WERI-Rb-1 (cell line): ENCODE measurements around the gene LSM14B.

ENCODE experiments used
- DNase-seq: peaks from one replicate; pipeline ENCODE4 v3.0.0-alpha.2; 2020
- H3K27ac ChIP-seq: fragments of 250-450 bp; sonication (Bioruptor Pico); 2 replicates; pipeline ENCODE4 v1.5.1; 2020; ENCODE audit warnings: mild to moderate bottlenecking, moderate library complexity
- H3K27me3 ChIP-seq: fragments of 250-450 bp; sonication (Bioruptor Pico); 2 replicates; pipeline ENCODE4 v1.5.1; 2021; ENCODE audit warnings: mild to moderate bottlenecking, low read depth, moderate library complexity; ENCODE audit not compliant: insufficient read depth, severe bottlenecking
- H3K36me3 ChIP-seq: fragments of 250-450 bp; sonication (Bioruptor Pico); 2 replicates; pipeline ENCODE4 v1.5.1; 2020; ENCODE audit warnings: mild to moderate bottlenecking, moderate library complexity
- H3K4me3 ChIP-seq: 2 replicates; pipeline ENCODE4 v1.5.1; 2011; ENCODE audit warnings: low read depth, mild to moderate bottlenecking, control low read depth, low read length
- H3K9me3 ChIP-seq: fragments of 250-450 bp; sonication (Bioruptor Pico); 2 replicates; pipeline ENCODE4 v1.5.1; 2021; ENCODE audit warnings: mild to moderate bottlenecking, moderate library complexity; ENCODE audit not compliant: severe bottlenecking
- CTCF ChIP-seq: IDR thresholded peaks from 2 replicates; pipeline ENCODE4 v1.5.1; 2011; ENCODE audit warnings: low read depth, mild to moderate bottlenecking, control low read depth, inconsistent platforms, low read length

LSM14B gene

GRCh38 chr20:62126141-62126540 lies 3.9 kb downstream of the LSM14B start:
- TF ChIP-seq CTCF: no peak
- DNase-seq: no peak
- Histone ChIP-seq H3K9me3 (no peaks in the 10 kb centered on the region), H3K4me3 (no peak overlapping the region), H3K27ac (no peak overlapping the region), H3K27me3 (no peaks in the 10 kb centered on the region), H3K36me3 (peaks cover 79% of the 10 kb centered on the region)

- Histone ChIP-seq H3K36me3 (peaks cover 96% of the 10 kb centered on the region), H3K27me3 (no peaks in the 10 kb centered on the region), H3K4me3 (no peak overlapping the region), H3K27ac (peak overlapping the region; percentile 46), H3K9me3 (no peaks in the 10 kb centered on the region)
- TF ChIP-seq CTCF: no peak
- DNase-seq: peak; percentile 49
Observed at GRCh38 chr20:62127799-62128198, 5.5 kb downstream of the LSM14B start.

GRCh38 chr20:62128502-62128901 lies 6.2 kb downstream of the LSM14B start:
- TF ChIP-seq CTCF: no peak
- Histone ChIP-seq H3K36me3 (peaks cover 100% of the 10 kb centered on the region), H3K9me3 (no peaks in the 10 kb centered on the region), H3K27me3 (no peaks in the 10 kb centered on the region), H3K27ac (peak overlapping the region; percentile 46), H3K4me3 (no peak overlapping the region)
- DNase-seq: no peak

GRCh38 chr20:62129731-62130531 lies 7.7 kb downstream of the LSM14B start:
- Histone ChIP-seq H3K36me3 (peaks cover 98% of the 10 kb centered on the region), H3K27me3 (no peaks in the 10 kb centered on the region), H3K4me3 (no peak overlapping the region), H3K27ac (no peak overlapping the region), H3K9me3 (no peaks in the 10 kb centered on the region)
- no peak for DNase-seq
- no peak for TF ChIP-seq CTCF

GRCh38 chr20:62131560-62132320 lies 9.5 kb downstream of the LSM14B start:
- Histone ChIP-seq H3K4me3 (no peak overlapping the region), H3K27ac (no peak overlapping the region), H3K36me3 (peaks cover 98% of the 10 kb centered on the region), H3K27me3 (no peaks in the 10 kb centered on the region), H3K9me3 (no peaks in the 10 kb centered on the region)
- no peak for TF ChIP-seq CTCF
- no peak for DNase-seq
